Mammary epithelial cell (primary cell): ENCODE results near the gene MATN1.

Experiments
- CTCF ChIP-seq, 2 donors: IDR thresholded peaks in 1 of 2; conservative IDR thresholded peaks in 1 of 2; 2 replicates each; pipeline ENCODE4 v1.5.1; 2011 to 2012; ENCODE audit warnings: inconsistent platforms in 2 of 2, low read length in 2 of 2, mild to moderate bottlenecking in 2 of 2, control low read depth in 1 of 2, low read depth in 1 of 2; ENCODE audit not compliant: insufficient read depth in 1 of 2; ENCODE audit errors: extremely low read depth in 1 of 2
- EZH2 ChIP-seq: IDR thresholded peaks from 2 replicates; pipeline ENCODE4 v1.6.1; 2012; ENCODE audit warnings: low read length, inconsistent platforms, borderline replicate concordance

GRCh38 chr1:30705698-30706097 is 17.7 kb downstream of the MATN1 start:
- TF ChIP-seq CTCF (conservative IDR thresholded peaks at IDR 0.05 in 1 of 2, IDR thresholded peaks at IDR 0.05 in 1 of 2; ENCODE audit: extremely low read depth in 1 of 2, insufficient read depth in 1 of 2, low read depth in 1 of 2, low read length in 2 of 2) (no peak), EZH2 (no peak)
